Mammary epithelial cell (primary cell): Measurements from ENCODE around the gene C10orf71.

ENCODE experiments used
- EZH2 ChIP-seq: IDR thresholded peaks from 2 replicates; pipeline ENCODE4 v1.6.1; 2012; ENCODE audit warnings: low read length, inconsistent platforms, borderline replicate concordance
- TF ChIP-seq, protein P1 (sequence below), 2 donors: IDR thresholded peaks in 1 of 2; conservative IDR thresholded peaks in 1 of 2; 2 replicates each; pipeline ENCODE4 v1.5.1; 2011 to 2012; ENCODE audit warnings: inconsistent platforms in 2 of 2, low read length in 2 of 2, mild to moderate bottlenecking in 2 of 2, control low read depth in 1 of 2, low read depth in 1 of 2; ENCODE audit not compliant: insufficient read depth in 1 of 2; ENCODE audit errors: extremely low read depth in 1 of 2

- TF ChIP-seq, protein P1, sequence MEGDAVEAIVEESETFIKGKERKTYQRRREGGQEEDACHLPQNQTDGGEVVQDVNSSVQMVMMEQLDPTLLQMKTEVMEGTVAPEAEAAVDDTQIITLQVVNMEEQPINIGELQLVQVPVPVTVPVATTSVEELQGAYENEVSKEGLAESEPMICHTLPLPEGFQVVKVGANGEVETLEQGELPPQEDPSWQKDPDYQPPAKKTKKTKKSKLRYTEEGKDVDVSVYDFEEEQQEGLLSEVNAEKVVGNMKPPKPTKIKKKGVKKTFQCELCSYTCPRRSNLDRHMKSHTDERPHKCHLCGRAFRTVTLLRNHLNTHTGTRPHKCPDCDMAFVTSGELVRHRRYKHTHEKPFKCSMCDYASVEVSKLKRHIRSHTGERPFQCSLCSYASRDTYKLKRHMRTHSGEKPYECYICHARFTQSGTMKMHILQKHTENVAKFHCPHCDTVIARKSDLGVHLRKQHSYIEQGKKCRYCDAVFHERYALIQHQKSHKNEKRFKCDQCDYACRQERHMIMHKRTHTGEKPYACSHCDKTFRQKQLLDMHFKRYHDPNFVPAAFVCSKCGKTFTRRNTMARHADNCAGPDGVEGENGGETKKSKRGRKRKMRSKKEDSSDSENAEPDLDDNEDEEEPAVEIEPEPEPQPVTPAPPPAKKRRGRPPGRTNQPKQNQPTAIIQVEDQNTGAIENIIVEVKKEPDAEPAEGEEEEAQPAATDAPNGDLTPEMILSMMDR (conservative IDR thresholded peaks at IDR 0.05 in 1 of 2, IDR thresholded peaks at IDR 0.05 in 1 of 2; ENCODE audit: extremely low read depth in 1 of 2, insufficient read depth in 1 of 2, low read depth in 1 of 2, low read length in 2 of 2), result no peak
- no peak for TF ChIP-seq EZH2
Measured at GRCh38 chr10:49375611-49376010, 76.6 kb downstream of the C10orf71 start.
